ENCODE data around the gene GRIK1.

DNA sequence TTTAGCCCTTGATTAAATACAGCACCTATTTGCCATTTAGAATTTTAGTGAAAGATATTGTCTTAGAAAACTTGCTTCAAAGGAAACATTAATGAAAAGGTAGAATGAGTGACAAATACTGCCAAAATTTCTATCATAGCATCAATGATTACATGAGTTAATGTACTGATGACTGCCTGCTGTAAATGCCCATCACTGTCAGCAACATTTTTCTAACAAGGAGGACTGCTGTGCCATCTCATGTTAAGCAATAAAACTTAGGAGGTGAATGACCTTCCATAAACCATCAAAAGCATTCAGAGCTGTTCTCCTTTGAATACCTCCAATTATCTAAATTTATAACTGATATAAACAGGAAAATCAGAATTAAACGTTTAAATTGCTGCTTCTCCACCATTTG, 54.3 kb downstream of the GRIK1 start:
- TF ChIP-seq, protein P1, sequence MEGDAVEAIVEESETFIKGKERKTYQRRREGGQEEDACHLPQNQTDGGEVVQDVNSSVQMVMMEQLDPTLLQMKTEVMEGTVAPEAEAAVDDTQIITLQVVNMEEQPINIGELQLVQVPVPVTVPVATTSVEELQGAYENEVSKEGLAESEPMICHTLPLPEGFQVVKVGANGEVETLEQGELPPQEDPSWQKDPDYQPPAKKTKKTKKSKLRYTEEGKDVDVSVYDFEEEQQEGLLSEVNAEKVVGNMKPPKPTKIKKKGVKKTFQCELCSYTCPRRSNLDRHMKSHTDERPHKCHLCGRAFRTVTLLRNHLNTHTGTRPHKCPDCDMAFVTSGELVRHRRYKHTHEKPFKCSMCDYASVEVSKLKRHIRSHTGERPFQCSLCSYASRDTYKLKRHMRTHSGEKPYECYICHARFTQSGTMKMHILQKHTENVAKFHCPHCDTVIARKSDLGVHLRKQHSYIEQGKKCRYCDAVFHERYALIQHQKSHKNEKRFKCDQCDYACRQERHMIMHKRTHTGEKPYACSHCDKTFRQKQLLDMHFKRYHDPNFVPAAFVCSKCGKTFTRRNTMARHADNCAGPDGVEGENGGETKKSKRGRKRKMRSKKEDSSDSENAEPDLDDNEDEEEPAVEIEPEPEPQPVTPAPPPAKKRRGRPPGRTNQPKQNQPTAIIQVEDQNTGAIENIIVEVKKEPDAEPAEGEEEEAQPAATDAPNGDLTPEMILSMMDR (IDR thresholded peaks at IDR 0.05; ENCODE audit: borderline replicate concordance, extremely low read depth, low read length, poor library complexity, severe bottlenecking) = no peak
- no peak for TF ChIP-seq EZH2 (IDR thresholded peaks at IDR 0.05; ENCODE audit: borderline replicate concordance, low read depth, low read length, severe bottlenecking)
